Ishikawa (cell line): ENCODE data around the gene C14orf132.

ENCODE experiments used
- CEBPB ChIP-seq: IDR thresholded peaks from 2 replicates; pipeline ENCODE4 v1.6.1; 2012
- CREB1 ChIP-seq: IDR thresholded peaks from 2 replicates; pipeline ENCODE4 v1.6.1; 2012; ENCODE audit warnings: low read depth
- EGR1 ChIP-seq: IDR thresholded peaks from 2 replicates; pipeline ENCODE4 v1.6.1; 2012
- EP300 ChIP-seq: IDR thresholded peaks from 2 replicates; pipeline ENCODE4 v1.6.1; 2012; ENCODE audit warnings: borderline replicate concordance
- FOXM1 ChIP-seq: IDR thresholded peaks from 2 replicates; pipeline ENCODE4 v1.6.1; 2012; ENCODE audit warnings: low read depth, borderline replicate concordance
- MAX ChIP-seq: IDR thresholded peaks from 2 replicates; pipeline ENCODE4 v1.6.1; 2012
- NFIC ChIP-seq: IDR thresholded peaks from 2 replicates; pipeline ENCODE4 v1.6.1; 2012
- RAD21 ChIP-seq: IDR thresholded peaks from 2 replicates; pipeline ENCODE4 v1.6.1; 2012; ENCODE audit warnings: low read depth
- REST ChIP-seq: IDR thresholded peaks from 2 replicates; pipeline ENCODE4 v1.6.1; 2012; ENCODE audit warnings: low read depth, mild to moderate bottlenecking
- TAF1 ChIP-seq: IDR thresholded peaks from 2 replicates; pipeline ENCODE4 v1.6.1; 2012; ENCODE audit warnings: low read depth, mild to moderate bottlenecking
- TCF12 ChIP-seq: IDR thresholded peaks from 2 replicates; pipeline ENCODE4 v1.6.1; 2012; ENCODE audit warnings: low read depth
- TEAD4 ChIP-seq: IDR thresholded peaks from 2 replicates; pipeline ENCODE4 v1.6.1; 2012
- USF1 ChIP-seq: IDR thresholded peaks from 2 replicates; pipeline ENCODE4 v1.6.1; 2012
- YY1 ChIP-seq: IDR thresholded peaks from 2 replicates; pipeline ENCODE4 v1.6.1; 2012; ENCODE audit warnings: low read depth
- ZBTB7A ChIP-seq: IDR thresholded peaks from 2 replicates; pipeline ENCODE4 v1.6.1; 2012; ENCODE audit warnings: low read depth

C14orf132 gene

GRCh38 chr14:96098309-96098998, 59.3 kb downstream of the C14orf132 start:
- TF ChIP-seq RAD21 (peak; percentile 61), FOXM1 (no peak), CREB1 (no peak), EP300 (no peak)

- TF ChIP-seq CREB1 (no peak), FOXM1 (no peak), MAX (no peak)
Observed at GRCh38 chr14:96098999-96099335, 59.8 kb downstream of the C14orf132 start.

GRCh38 chr14:96100161-96101064, 61.3 kb downstream of the C14orf132 start:
- peak; percentile 88 for TF ChIP-seq RAD21
- no peak for TF ChIP-seq EGR1
- TF ChIP-seq USF1 = no peak

- no peak for TF ChIP-seq USF1
- TF ChIP-seq FOXM1 = no peak
- TF ChIP-seq CREB1 = no peak
- no peak for TF ChIP-seq TCF12
- TF ChIP-seq YY1 = no peak
- no peak for TF ChIP-seq REST
- no peak for TF ChIP-seq CEBPB
- no peak for TF ChIP-seq TEAD4
- TF ChIP-seq NFIC = no peak
- no peak for TF ChIP-seq TAF1
- no peak for TF ChIP-seq RAD21
- TF ChIP-seq ZBTB7A = no peak
- no peak for TF ChIP-seq EGR1
- no peak for TF ChIP-seq EP300
- TF ChIP-seq MAX = no peak
Observed at GRCh38 chr14:96102081-96102856, 63.1 kb downstream of the C14orf132 start.

- TF ChIP-seq CREB1 (no peak), USF1 (no peak), TEAD4 (no peak), EP300 (no peak), ZBTB7A (no peak), MAX (no peak), EGR1 (no peak), CEBPB (no peak), RAD21 (no peak), TCF12 (no peak)
Observed at GRCh38 chr14:96103075-96103474, 63.9 kb downstream of the C14orf132 start.

GRCh38 chr14:96103560-96104460, 64.6 kb downstream of the C14orf132 start:
- TF ChIP-seq REST (no peak), EGR1 (no peak), RAD21 (no peak), NFIC (no peak), ZBTB7A (no peak), EP300 (no peak), CREB1 (no peak), FOXM1 (no peak), CEBPB (no peak), TAF1 (no peak), TCF12 (no peak), TEAD4 (no peak), USF1 (no peak), MAX (no peak), YY1 (no peak)
